ENCODE data around the gene RHBG. TPM values are rescaled to one million over a fixed set of nuclear protein-coding genes. Genes with fewer than 3 reads are reported as not detected.

The RHBG gene
- total and polyA plus RNA-seq, 2 donors (not counting 1 experiment from before 2014, with no cell fraction given) = not detected

GRCh38 chr1:156366378-156367166, 2.4 kb upstream of the RHBG start:
- WGBS (ENCODE audit: insufficient coverage) = 100% methylated on average over 2 of the region's 5 CpGs
- Histone ChIP-seq H3K4me3 (ENCODE audit: control extremely low read depth in 1 of 5, extremely low read depth in 1 of 5, insufficient read depth in 1 of 5, low read depth in 2 of 5, low read length in 4 of 5) (no peak overlapping the region), H2AFZ (ENCODE audit: insufficient read depth, low read depth, low read length, poor library complexity, severe bottlenecking) (no peak overlapping the region), H3K4me1 (ENCODE audit: control insufficient read depth in 2 of 2, insufficient read depth in 2 of 2, low read length in 2 of 2) (peaks cover 9 to 10% of the 10 kb centered on the region in 2 donors), H3K36me3 (replicated peaks in 1 of 2; ENCODE audit: control extremely low read depth in 1 of 2, control insufficient read depth in 1 of 2, extremely low read depth in 1 of 2, insufficient read depth in 2 of 2, low read length in 1 of 2) (no peaks in the 10 kb centered on the region), H4K20me1 (ENCODE audit: control insufficient read depth, insufficient read depth, low read length, poor library complexity, severe bottlenecking) (no peaks in the 10 kb centered on the region), H3K9me3 (ENCODE audit: control extremely low read depth in 1 of 3, control insufficient read depth in 2 of 3, insufficient read depth in 1 of 3, low read length in 2 of 3) (no peaks in the 10 kb centered on the region), H3K27me3 (replicated peaks in 1 of 4; ENCODE audit: control extremely low read depth in 1 of 4, control insufficient read depth in 3 of 4, insufficient read depth in 4 of 4, low read length in 3 of 4) (peaks cover 0 to 52% (median 13%) of the 10 kb centered on the region in 4 experiments), H3K27ac (ENCODE audit: low read length in 2 of 2) (no peak overlapping the region), H3K79me2 (ENCODE audit: control insufficient read depth, insufficient read depth, low read length) (no peaks in the 10 kb centered on the region), H3K4me2 (replicated peaks; ENCODE audit: low read depth, low read length, poor library complexity, severe bottlenecking) (no peak overlapping the region), H3K9ac (ENCODE audit: low read length) (no peak overlapping the region)
- intact Hi-C loops (cut with micrococcal nuclease) = no loop called here
- DNase-seq (no peak), ATAC-seq (ENCODE audit: low read depth) (no peak)
- H3K27me3 Mint-ChIP-seq = peaks cover 47% of the 10 kb centered on the region
- H3K4me1 Mint-ChIP-seq = peaks cover 4% of the 10 kb centered on the region
- H3K4me3 Mint-ChIP-seq = no peak overlapping the region
- no peak overlapping the region for H3K27ac Mint-ChIP-seq
- ChIA-PET CTCF (interaction anchor here (1.4 kb wide), 1 partner anchor 242 kb away, joined by 3 read pairs; no protein-coding TSS in a partner anchor), POLR2A (interaction anchor here (0.6 kb wide), 1 partner anchor 60 kb away, joined by 3 read pairs; no protein-coding TSS in a partner anchor)
- TF ChIP-seq CTCF (IDR thresholded peaks at IDR 0.05) (no peak), EZH2 (IDR thresholded peaks at IDR 0.05; ENCODE audit: borderline replicate concordance, insufficient read depth, low read depth, low read length, poor library complexity, severe bottlenecking) (no peak)
- H3K9me3 Mint-ChIP-seq (ENCODE audit: insufficient read depth) = no peaks in the 10 kb centered on the region

All from B cell (primary cell).